Lower leg skin (tissue), 4 donors: ENCODE measurements around the gene ZNF343. TPM values are rescaled to one million over a fixed set of nuclear protein-coding genes. Genes with fewer than 3 reads are reported as not detected.

Experiments used
- DNase-seq, 2 donors: peaks; one replicate each; pipeline ENCODE4 v3.0.0-alpha.2; 2019; ENCODE audit warnings: low spot score in 2 of 2
- H3K4me3 ChIP-seq: fragments of 200-600 bp; sonication (generic); 2 replicates; pipeline ENCODE4 v1.5.1; 2017; ENCODE audit warnings: mild to moderate bottlenecking, low read depth; ENCODE audit not compliant: poor library complexity, severe bottlenecking
- POLR2A ChIP-seq, 2 donors: fragments of 450-650 bp; IDR thresholded peaks; one replicate each; pipeline ENCODE4 v1.6.1; 2016 to 2017; ENCODE audit warnings: antibody characterized with exemption in 2 of 2, mild to moderate bottlenecking in 1 of 2, moderate library complexity in 1 of 2
- WGBS, 2 donors: methylation state at CpG; one replicate each; pipeline ENCODE4 v1.1.5; 2018; 5-methylcytosine and 5-hydroxymethylcytosine counted together
- intact Hi-C: fragments of 100-400 bp; cut with DNase I; formaldehyde crosslinking; loops from one replicate; pipeline ENCODE4 v1.15.0; 2023; ENCODE audit warnings: low total_unique reads
- total RNA-seq, 4 donors: library from RNA; depleted of rRNA; stranded (reverse); fragments of >200 nt; gene quantifications; one replicate each; pipeline ENCODE4 v1.1.0, GENCODE V29; 2016
- TF ChIP-seq, protein P1 (sequence below), 3 donors: fragments of 450-650 bp; IDR thresholded peaks; one replicate each; pipeline ENCODE4 v1.5.1; 2016; ENCODE audit warnings: antibody characterized with exemption in 3 of 3, mild to moderate bottlenecking in 3 of 3, moderate library complexity in 2 of 3

The ZNF343 gene
- total RNA-seq, 4 donors from 2014 or later: 10.6 to 12.9 (median 11.3) TPM

GRCh38 chr20:2455771-2456497 lies 52.8 kb downstream of the ZNF343 start:
- WGBS, 2 donors: 71 to 72% methylated on average over 2 of the region's 2 CpGs
- no peak for DNase-seq
- intact Hi-C loops: no loop called here
- H3K4me3 ChIP-seq: no peak overlapping the region
- no peak for TF ChIP-seq POLR2A (IDR thresholded peaks at IDR 0.05)
- TF ChIP-seq, protein P1, sequence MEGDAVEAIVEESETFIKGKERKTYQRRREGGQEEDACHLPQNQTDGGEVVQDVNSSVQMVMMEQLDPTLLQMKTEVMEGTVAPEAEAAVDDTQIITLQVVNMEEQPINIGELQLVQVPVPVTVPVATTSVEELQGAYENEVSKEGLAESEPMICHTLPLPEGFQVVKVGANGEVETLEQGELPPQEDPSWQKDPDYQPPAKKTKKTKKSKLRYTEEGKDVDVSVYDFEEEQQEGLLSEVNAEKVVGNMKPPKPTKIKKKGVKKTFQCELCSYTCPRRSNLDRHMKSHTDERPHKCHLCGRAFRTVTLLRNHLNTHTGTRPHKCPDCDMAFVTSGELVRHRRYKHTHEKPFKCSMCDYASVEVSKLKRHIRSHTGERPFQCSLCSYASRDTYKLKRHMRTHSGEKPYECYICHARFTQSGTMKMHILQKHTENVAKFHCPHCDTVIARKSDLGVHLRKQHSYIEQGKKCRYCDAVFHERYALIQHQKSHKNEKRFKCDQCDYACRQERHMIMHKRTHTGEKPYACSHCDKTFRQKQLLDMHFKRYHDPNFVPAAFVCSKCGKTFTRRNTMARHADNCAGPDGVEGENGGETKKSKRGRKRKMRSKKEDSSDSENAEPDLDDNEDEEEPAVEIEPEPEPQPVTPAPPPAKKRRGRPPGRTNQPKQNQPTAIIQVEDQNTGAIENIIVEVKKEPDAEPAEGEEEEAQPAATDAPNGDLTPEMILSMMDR (IDR thresholded peaks at IDR 0.05): no peak

- DNase-seq: no peak
- no peak overlapping the region for H3K4me3 ChIP-seq
- WGBS, 2 donors: 79 to 87% methylated on average over 3 of the region's 3 CpGs
- intact Hi-C loops: no loop called here
- TF ChIP-seq, protein P1 (IDR thresholded peaks at IDR 0.05): no peak
- no peak for TF ChIP-seq POLR2A (IDR thresholded peaks at IDR 0.05)
These were observed 54.9 kb downstream of the ZNF343 start for GRCh38 chr20:2453792-2454191.

- TF ChIP-seq POLR2A (IDR thresholded peaks at IDR 0.05): no peak
- TF ChIP-seq, protein P1 (IDR thresholded peaks at IDR 0.05): no peak
- no peak overlapping the region for H3K4me3 ChIP-seq
- intact Hi-C loops: no loop called here
- peak; percentile 79 to 93 for DNase-seq
- WGBS, 2 donors: 37 to 41% methylated on average over 8 of the region's 8 CpGs
These were observed 56.6 kb downstream of the ZNF343 start for GRCh38 chr20:2451939-2452732.

DNA sequence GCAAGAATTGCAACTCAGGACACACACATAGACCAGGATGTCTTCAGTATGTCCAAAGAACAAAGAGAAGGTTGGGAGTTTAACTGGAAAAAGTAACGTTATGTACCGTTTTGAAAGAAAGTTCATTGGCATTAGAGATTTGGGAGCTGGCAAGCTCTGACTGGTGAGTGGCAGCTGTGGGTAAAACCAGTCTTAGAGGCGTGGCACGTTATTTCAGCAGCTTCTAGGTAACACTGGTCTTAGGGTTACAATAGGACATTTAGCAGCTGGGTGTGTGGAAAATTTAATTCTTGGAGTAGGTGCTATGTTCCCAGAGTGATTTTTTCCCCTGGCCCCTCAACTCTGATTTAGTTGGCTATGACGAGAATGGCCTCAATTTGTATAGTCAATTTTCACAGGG lies 57.3 kb downstream of the ZNF343 start:
- intact Hi-C loops: no loop called here
- no peak for TF ChIP-seq POLR2A (IDR thresholded peaks at IDR 0.05)
- TF ChIP-seq, protein P1 (IDR thresholded peaks at IDR 0.05): no peak
- no peak overlapping the region for H3K4me3 ChIP-seq
- WGBS, 2 donors: 53 to 58% methylated on average over 5 of the region's 5 CpGs
- DNase-seq: no peak

- intact Hi-C loops: no loop called here
- WGBS, 2 donors: 77 to 79% methylated on average over 1 of the region's 1 CpG
- TF ChIP-seq, protein P1 (IDR thresholded peaks at IDR 0.05): no peak
- no peak for TF ChIP-seq POLR2A (IDR thresholded peaks at IDR 0.05)
These were observed 59.3 kb downstream of the ZNF343 start for GRCh38 chr20:2449386-2449785.

More at GRCh38 chr20:2449386-2449785, 59.3 kb downstream of the ZNF343 start:
- no peak overlapping the region for H3K4me3 ChIP-seq
- DNase-seq: no peak
